Neural progenitor cell (in vitro differentiated cells): Measurements from ENCODE around the gene RHCE.
"Not testable (repeated sequence)": the region's sequence is repeated elsewhere in the genome, so short reads cannot be mapped to it uniquely, and the experiment has no call there.

ENCODE experiments used
- EZH2 ChIP-seq: fragments of 200-600 bp; sonication (generic); IDR thresholded peaks from 2 replicates; pipeline ENCODE4 v1.6.1; 2017; ENCODE audit warnings: antibody characterized with exemption, mild to moderate bottlenecking, moderate library complexity
- EZH2phosphoT487 ChIP-seq: fragments of 200-600 bp; sonication (generic); IDR thresholded peaks from 2 replicates; pipeline ENCODE4 v1.6.1; 2017; ENCODE audit warnings: antibody characterized with exemption
- TF ChIP-seq, protein P1 (sequence below): fragments of 200-600 bp; sonication (generic); IDR thresholded peaks from 2 replicates; pipeline ENCODE4 v1.5.1; 2017; ENCODE audit warnings: antibody characterized with exemption, mild to moderate bottlenecking

DNA sequence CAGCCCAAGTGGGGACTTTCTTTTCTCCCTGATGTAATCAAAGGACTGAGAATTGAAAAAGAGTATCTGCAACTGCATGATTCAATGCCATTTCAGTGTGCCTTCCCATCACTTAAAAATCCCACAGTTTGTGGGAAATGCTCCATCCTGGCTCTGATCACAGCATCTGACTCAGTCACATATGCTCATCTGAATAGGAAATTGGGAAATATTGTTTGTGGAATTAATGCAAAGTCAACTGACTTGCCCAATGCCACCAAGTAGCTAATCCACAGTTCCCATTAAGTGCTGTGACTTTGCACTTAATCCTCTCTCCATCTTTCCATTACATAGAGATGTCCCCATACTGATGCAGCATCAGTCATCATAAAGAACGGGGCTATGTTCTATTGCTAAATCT, 37.5 kb downstream of the RHCE start:
- TF ChIP-seq, protein P1, sequence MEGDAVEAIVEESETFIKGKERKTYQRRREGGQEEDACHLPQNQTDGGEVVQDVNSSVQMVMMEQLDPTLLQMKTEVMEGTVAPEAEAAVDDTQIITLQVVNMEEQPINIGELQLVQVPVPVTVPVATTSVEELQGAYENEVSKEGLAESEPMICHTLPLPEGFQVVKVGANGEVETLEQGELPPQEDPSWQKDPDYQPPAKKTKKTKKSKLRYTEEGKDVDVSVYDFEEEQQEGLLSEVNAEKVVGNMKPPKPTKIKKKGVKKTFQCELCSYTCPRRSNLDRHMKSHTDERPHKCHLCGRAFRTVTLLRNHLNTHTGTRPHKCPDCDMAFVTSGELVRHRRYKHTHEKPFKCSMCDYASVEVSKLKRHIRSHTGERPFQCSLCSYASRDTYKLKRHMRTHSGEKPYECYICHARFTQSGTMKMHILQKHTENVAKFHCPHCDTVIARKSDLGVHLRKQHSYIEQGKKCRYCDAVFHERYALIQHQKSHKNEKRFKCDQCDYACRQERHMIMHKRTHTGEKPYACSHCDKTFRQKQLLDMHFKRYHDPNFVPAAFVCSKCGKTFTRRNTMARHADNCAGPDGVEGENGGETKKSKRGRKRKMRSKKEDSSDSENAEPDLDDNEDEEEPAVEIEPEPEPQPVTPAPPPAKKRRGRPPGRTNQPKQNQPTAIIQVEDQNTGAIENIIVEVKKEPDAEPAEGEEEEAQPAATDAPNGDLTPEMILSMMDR, result not testable (repeated sequence)
- not testable (repeated sequence) for TF ChIP-seq EZH2phosphoT487, EZH2
